ENCODE measurements around the gene FER. TPM values are rescaled to one million over a fixed set of nuclear protein-coding genes. Genes with fewer than 3 reads are reported as not detected.
"Not testable (repeated sequence)": the region's sequence is repeated elsewhere in the genome, so short reads cannot be mapped to it uniquely, and the experiment has no call there.

Gene FER
- total RNA-seq, 2 experiments from 2014 or later = 4.8 to 7.1 TPM

DNA sequence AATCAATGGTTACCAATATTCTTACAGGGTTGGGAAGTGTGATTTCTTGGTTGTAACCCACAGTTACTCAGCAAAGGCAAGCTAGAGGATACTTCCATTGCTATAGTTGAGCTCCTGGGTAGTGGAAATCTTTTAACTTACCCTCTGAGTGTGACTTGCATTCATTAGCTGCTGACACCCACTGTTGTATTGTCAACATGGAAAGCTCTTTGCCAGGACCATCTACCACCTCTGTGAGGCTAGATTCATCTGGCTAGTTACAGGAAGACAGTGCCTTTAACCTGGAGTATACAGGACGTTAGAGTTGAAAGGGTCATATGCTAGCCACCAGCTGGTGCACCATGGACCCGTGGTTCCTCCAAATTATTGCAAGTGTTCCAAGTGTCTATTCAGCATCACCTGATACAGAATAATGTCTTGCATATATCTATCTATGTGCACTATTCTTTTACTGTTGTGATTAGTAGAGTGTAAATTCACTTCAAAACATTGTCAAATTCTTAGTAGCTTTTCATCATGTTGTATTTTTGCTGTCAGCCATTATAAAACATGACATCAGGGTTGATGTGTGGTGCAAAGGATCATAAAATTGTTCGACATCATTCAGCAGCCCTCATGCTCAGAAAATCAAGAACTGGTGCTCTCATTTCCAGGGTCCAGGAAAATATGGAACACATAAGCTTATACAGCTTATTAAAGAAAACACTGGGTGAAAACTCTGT is 423.1 kb downstream of the FER start:
- intact Hi-C loops (cut with micrococcal nuclease) = no loop called here
- Mint-ChIP-seq H3K4me3 (no peak overlapping the region), H3K36me3 (ENCODE audit: low read depth) (no peaks in the 10 kb centered on the region), H3K4me1 (ENCODE audit: low read depth) (no peaks in the 10 kb centered on the region), H3K27ac (no peak overlapping the region), H3K27me3 (ENCODE audit: low read depth) (no peaks in the 10 kb centered on the region), H3K9me3 (no peaks in the 10 kb centered on the region)
- no peak for DNase-seq
- CTCF ChIA-PET = no interaction called here

DNA sequence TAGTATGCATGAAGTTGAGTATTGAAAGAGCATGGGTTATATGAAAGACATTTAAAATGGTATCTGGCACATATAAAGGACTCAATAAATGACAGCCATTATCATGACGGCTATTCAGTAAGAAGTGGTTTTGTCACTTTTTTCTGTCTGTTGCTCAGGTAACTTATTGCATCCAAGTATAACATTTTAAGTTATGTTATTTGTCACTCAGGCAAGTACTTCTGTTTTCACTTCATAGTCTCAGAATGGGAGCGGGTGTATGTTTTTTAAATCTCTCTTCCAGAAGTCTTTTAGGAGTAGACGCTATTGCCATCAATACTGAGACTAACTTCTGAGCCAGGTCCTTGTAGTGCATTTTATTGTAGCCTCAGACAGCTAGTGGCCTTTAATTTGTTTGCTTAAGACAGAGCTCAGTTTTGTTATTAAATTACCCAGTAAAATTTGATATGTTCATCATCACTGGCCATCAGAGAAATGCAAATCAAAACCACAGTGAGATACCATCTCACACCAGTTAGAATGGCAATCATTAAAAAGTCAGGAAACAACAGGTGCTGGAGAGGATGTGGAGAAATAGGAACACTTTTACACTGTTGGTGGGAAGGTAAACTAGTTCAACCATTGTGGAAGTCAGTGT is 423.9 kb downstream of the FER start:
- H3K9me3 Mint-ChIP-seq; intact Hi-C loops (cut with micrococcal nuclease); H3K27ac Mint-ChIP-seq; H3K27me3 Mint-ChIP-seq (ENCODE audit: low read depth); DNase-seq; H3K4me3 Mint-ChIP-seq; H3K36me3 Mint-ChIP-seq (ENCODE audit: low read depth); CTCF ChIA-PET; H3K4me1 Mint-ChIP-seq (ENCODE audit: low read depth): not testable (repeated sequence)

- DNase-seq = no peak
- Mint-ChIP-seq H3K27ac (no peak overlapping the region), H3K9me3 (no peaks in the 10 kb centered on the region), H3K36me3 (ENCODE audit: low read depth) (no peaks in the 10 kb centered on the region), H3K27me3 (ENCODE audit: low read depth) (no peaks in the 10 kb centered on the region), H3K4me1 (ENCODE audit: low read depth) (no peaks in the 10 kb centered on the region), H3K4me3 (no peak overlapping the region)
- CTCF ChIA-PET = interaction anchor here (0.7 kb wide), 1 partner anchor 64 kb away, joined by 3 read pairs; no protein-coding TSS in a partner anchor
- intact Hi-C loops (cut with micrococcal nuclease) = no loop called here
Measured at GRCh38 chr5:109173036-109173794, 425.5 kb downstream of the FER start.

- Mint-ChIP-seq H3K9me3 (no peaks in the 10 kb centered on the region), H3K4me3 (no peak overlapping the region)
Measured at GRCh38 chr5:109177227-109177626, 429.5 kb downstream of the FER start.

DNA sequence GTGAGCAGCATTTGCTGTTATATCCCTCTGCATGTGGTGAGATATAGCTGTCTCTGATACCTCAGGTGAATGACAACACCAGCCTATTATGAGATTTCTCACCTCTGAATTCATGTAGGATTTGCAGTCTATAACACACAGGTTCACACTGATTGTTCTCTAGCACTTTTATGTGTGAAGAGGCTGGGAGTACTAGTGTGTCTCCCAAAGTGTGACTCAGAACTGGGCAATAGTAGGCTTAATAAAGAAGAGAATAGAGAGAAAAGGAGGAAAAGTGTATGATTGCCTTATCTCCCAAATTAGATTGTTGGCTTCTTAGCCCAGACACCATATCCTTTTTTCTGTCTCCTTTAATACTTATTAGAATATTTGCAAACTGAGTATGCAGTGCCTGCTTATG is 430.1 kb downstream of the FER start:
- DNase-seq = no peak
- CTCF ChIA-PET = no interaction called here
- Mint-ChIP-seq H3K4me1 (ENCODE audit: low read depth) (no peaks in the 10 kb centered on the region), H3K9me3 (no peaks in the 10 kb centered on the region), H3K27me3 (ENCODE audit: low read depth) (no peaks in the 10 kb centered on the region), H3K36me3 (ENCODE audit: low read depth) (no peaks in the 10 kb centered on the region), H3K27ac (no peak overlapping the region), H3K4me3 (no peak overlapping the region)
- intact Hi-C loops (cut with micrococcal nuclease) = no loop called here

More at GRCh38 chr5:109177227-109177626, 429.5 kb downstream of the FER start:
- intact Hi-C loops (cut with micrococcal nuclease) = no loop called here
- H3K36me3 Mint-ChIP-seq (ENCODE audit: low read depth) = no peaks in the 10 kb centered on the region
- no peak overlapping the region for H3K27ac Mint-ChIP-seq
- DNase-seq = no peak
- no peaks in the 10 kb centered on the region for H3K4me1 Mint-ChIP-seq (ENCODE audit: low read depth)
- H3K27me3 Mint-ChIP-seq (ENCODE audit: low read depth) = no peaks in the 10 kb centered on the region
- CTCF ChIA-PET = no interaction called here

DNA sequence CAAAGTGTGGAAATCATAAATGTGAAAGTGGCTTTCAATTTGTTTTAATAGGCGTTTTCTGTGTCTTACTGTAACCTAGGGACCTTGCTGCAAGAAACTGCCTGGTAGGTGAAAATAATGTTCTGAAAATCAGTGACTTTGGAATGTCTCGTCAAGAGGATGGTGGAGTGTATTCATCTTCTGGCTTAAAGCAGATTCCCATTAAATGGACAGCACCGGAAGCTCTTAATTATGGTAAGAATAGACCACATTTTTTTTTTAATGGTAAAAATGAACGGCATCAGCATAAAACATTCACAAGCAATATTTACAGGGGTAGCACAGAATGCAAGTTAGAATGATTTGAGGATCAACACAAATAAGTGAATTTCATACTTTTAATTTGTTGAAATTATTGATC is 433.0 kb downstream of the FER start:
- CTCF ChIA-PET = no interaction called here
- no peak overlapping the region for H3K4me3 Mint-ChIP-seq
- no peak for DNase-seq

DNA sequence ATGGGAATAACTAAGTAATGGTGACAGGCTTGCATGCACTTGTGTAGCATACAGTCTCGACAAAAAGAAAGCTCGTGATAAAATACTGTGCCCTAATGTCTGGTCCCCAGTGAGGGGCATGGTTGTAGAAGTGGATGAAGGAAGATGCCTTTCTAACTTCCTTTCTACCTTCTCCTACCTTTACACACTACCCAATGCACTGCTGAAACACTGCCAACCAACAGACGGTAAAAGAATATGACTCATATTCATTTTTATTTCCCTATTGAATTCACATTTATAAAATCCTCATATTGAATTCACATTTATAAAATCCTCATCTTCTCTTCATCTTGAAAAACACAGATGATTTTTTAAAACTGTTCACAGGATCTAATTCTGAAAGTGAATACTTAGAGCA is 439.1 kb downstream of the FER start:
- DNase-seq = no peak
- Mint-ChIP-seq H3K27ac (no peak overlapping the region), H3K36me3 (ENCODE audit: low read depth) (no peaks in the 10 kb centered on the region), H3K9me3 (no peaks in the 10 kb centered on the region), H3K4me3 (no peak overlapping the region), H3K27me3 (ENCODE audit: low read depth) (no peaks in the 10 kb centered on the region), H3K4me1 (ENCODE audit: low read depth) (peaks cover 3% of the 10 kb centered on the region)
- CTCF ChIA-PET = no interaction called here
- intact Hi-C loops (cut with micrococcal nuclease) = no loop called here

More for the DNA sequence above, 433.0 kb downstream of the FER start:
- Mint-ChIP-seq H3K4me1 (ENCODE audit: low read depth) (no peaks in the 10 kb centered on the region), H3K9me3 (no peaks in the 10 kb centered on the region), H3K27me3 (ENCODE audit: low read depth) (no peaks in the 10 kb centered on the region), H3K27ac (no peak overlapping the region), H3K36me3 (ENCODE audit: low read depth) (no peaks in the 10 kb centered on the region)
- intact Hi-C loops (cut with micrococcal nuclease) = no loop called here

GRCh38 chr5:109191153-109191558 is 443.5 kb downstream of the FER start:
- H3K27me3 Mint-ChIP-seq (ENCODE audit: low read depth) = no peaks in the 10 kb centered on the region
- DNase-seq = no peak
- H3K27ac Mint-ChIP-seq = no peak overlapping the region
- H3K36me3 Mint-ChIP-seq (ENCODE audit: low read depth) = no peaks in the 10 kb centered on the region
- H3K9me3 Mint-ChIP-seq = no peaks in the 10 kb centered on the region
- CTCF ChIA-PET = no interaction called here
- intact Hi-C loops (cut with micrococcal nuclease) = no loop called here
- no peak overlapping the region for H3K4me3 Mint-ChIP-seq
- peaks cover 3% of the 10 kb centered on the region for H3K4me1 Mint-ChIP-seq (ENCODE audit: low read depth)

GRCh38 chr5:109192027-109192426 is 444.3 kb downstream of the FER start:
- no peak overlapping the region for H3K4me3 Mint-ChIP-seq
- intact Hi-C loops (cut with micrococcal nuclease) = no loop called here
- no peak overlapping the region for H3K27ac Mint-ChIP-seq
- peaks cover 3% of the 10 kb centered on the region for H3K4me1 Mint-ChIP-seq (ENCODE audit: low read depth)
- no peaks in the 10 kb centered on the region for H3K27me3 Mint-ChIP-seq (ENCODE audit: low read depth)
- no peaks in the 10 kb centered on the region for H3K9me3 Mint-ChIP-seq
- H3K36me3 Mint-ChIP-seq (ENCODE audit: low read depth) = no peaks in the 10 kb centered on the region
- CTCF ChIA-PET = no interaction called here
- DNase-seq = no peak

- H3K9me3 Mint-ChIP-seq = no peaks in the 10 kb centered on the region
- intact Hi-C loops (cut with micrococcal nuclease) = no loop called here
- H3K27me3 Mint-ChIP-seq (ENCODE audit: low read depth) = no peaks in the 10 kb centered on the region
- CTCF ChIA-PET = no interaction called here
- H3K36me3 Mint-ChIP-seq (ENCODE audit: low read depth) = peaks cover 2% of the 10 kb centered on the region
- no peak for DNase-seq
- H3K4me1 Mint-ChIP-seq (ENCODE audit: low read depth) = peaks cover 3% of the 10 kb centered on the region
- no peak overlapping the region for H3K27ac Mint-ChIP-seq
- H3K4me3 Mint-ChIP-seq = no peak overlapping the region
Measured at GRCh38 chr5:109192555-109193281, 445.0 kb downstream of the FER start.

DNA sequence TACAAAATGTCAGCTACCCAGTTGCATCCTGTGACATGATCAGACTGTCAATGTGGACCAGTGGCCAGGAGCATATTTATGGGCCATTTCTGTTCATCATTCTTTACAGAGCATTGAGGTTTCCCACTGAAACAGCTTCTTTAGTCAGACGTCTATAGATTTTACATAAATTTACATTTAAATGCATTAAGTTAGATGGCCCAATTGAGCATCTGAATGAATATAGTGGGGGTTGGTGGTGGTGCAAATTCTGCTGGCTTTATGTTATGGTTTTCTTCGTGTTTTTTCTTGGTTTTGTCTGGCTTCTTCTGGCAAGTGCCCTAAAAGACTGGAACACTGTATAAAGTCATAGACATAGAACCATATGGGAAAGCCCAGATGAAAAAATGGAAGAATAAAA is 448.0 kb downstream of the FER start:
- Mint-ChIP-seq H3K27ac (no peak overlapping the region), H3K27me3 (ENCODE audit: low read depth) (no peaks in the 10 kb centered on the region), H3K36me3 (ENCODE audit: low read depth) (peaks cover 2% of the 10 kb centered on the region), H3K4me3 (no peak overlapping the region), H3K9me3 (no peaks in the 10 kb centered on the region), H3K4me1 (ENCODE audit: low read depth) (peaks cover 3% of the 10 kb centered on the region)
- intact Hi-C loops (cut with micrococcal nuclease) = no loop called here
- CTCF ChIA-PET = no interaction called here
- DNase-seq = no peak

GRCh38 chr5:109196087-109196822 is 448.6 kb downstream of the FER start:
- Mint-ChIP-seq H3K27me3 (ENCODE audit: low read depth) (no peaks in the 10 kb centered on the region), H3K9me3 (no peaks in the 10 kb centered on the region), H3K27ac (no peak overlapping the region), H3K4me1 (ENCODE audit: low read depth) (peaks cover 1% of the 10 kb centered on the region), H3K4me3 (no peak overlapping the region), H3K36me3 (ENCODE audit: low read depth) (peaks cover 2% of the 10 kb centered on the region)
- intact Hi-C loops (cut with micrococcal nuclease) = no loop called here
- no peak for DNase-seq
- CTCF ChIA-PET = no interaction called here
